Colonic mucosa (tissue), 4 donors: ENCODE data around the gene CCDC30. TPM values are rescaled to one million over a fixed set of nuclear protein-coding genes. Genes with fewer than 3 reads are reported as not detected.
"Not testable (repeated sequence)": the region's sequence is repeated elsewhere in the genome, so short reads cannot be mapped to it uniquely, and the experiment has no call there.

Source experiments
- DNase-seq: peaks from one replicate; pipeline ENCODE4 v3.0.0-alpha.2; 2020
- H3K27ac ChIP-seq: fragments of 200-600 bp; one replicate; pipeline ENCODE4 v1.8.0; 2021
- H3K27me3 ChIP-seq: fragments of 200-600 bp; one replicate; pipeline ENCODE4 v1.8.0; 2021
- H3K36me3 ChIP-seq: fragments of 200-600 bp; one replicate; pipeline ENCODE4 v1.8.0; 2021
- H3K4me1 ChIP-seq: fragments of 200-600 bp; one replicate; pipeline ENCODE4 v1.8.0; 2021; ENCODE audit warnings: mild to moderate bottlenecking
- H3K4me3 ChIP-seq: fragments of 200-600 bp; one replicate; pipeline ENCODE4 v1.8.0; 2021
- H3K9ac ChIP-seq, 2 donors: one replicate each; pipeline ENCODE4 v1.7.0; 2013; ENCODE audit warnings: control low read depth in 2 of 2, low read depth in 2 of 2, low read length in 2 of 2
- H3K9me3 ChIP-seq: fragments of 200-600 bp; one replicate; pipeline ENCODE4 v1.8.0; 2021
- CTCF ChIP-seq: fragments of 200-600 bp; IDR thresholded peaks from one replicate; pipeline ENCODE4 v1.8.0; 2022; ENCODE audit warnings: antibody characterized with exemption, mild to moderate bottlenecking
- intact Hi-C: fragments of 100-400 bp; cut with DNase I; formaldehyde crosslinking; loops from one replicate; pipeline ENCODE4 v1.14.1; 2022
- total RNA-seq, 2 donors: library from RNA; stranded (reverse); fragmentation: NEBNext Ultra II Directional in 1 of 2; extraction: Animal tissue kit (Norgen Biotek cat#: 25700) in 1 of 2; gene quantifications; one replicate each; pipeline ENCODE4 v1.2.1, GENCODE V29; 2021
- donor health status: healthy.
- donor health status: DM: no; HTN: no; CAD: no.
- donor health status: DM: no; HTN: no; CAD: no.

The CCDC30 gene
- total RNA-seq, 2 donors from 2014 or later, result 1.5 to 1.8 TPM

- H3K27ac ChIP-seq, result no peak overlapping the region
- no peaks in the 10 kb centered on the region for H3K9me3 ChIP-seq
- no peak overlapping the region for H3K9ac ChIP-seq
- no peak overlapping the region for H3K4me3 ChIP-seq
- H3K4me1 ChIP-seq, result peaks cover 10% of the 10 kb centered on the region
- no peaks in the 10 kb centered on the region for H3K27me3 ChIP-seq
- no peaks in the 10 kb centered on the region for H3K36me3 ChIP-seq
- no peak for TF ChIP-seq CTCF
- DNase-seq, result no peak
- intact Hi-C loops, result no loop called here
Measured at GRCh38 chr1:42680055-42680454, 217.0 kb downstream of the CCDC30 start.

- H3K27me3 ChIP-seq, result no peaks in the 10 kb centered on the region
- H3K9me3 ChIP-seq, result no peaks in the 10 kb centered on the region
- intact Hi-C loops, result no loop called here
- no peak for TF ChIP-seq CTCF
- H3K4me3 ChIP-seq, result peak overlapping the region; percentile 89
- H3K9ac ChIP-seq, result peak overlapping the region; percentile 47 to 82
- DNase-seq, result peak; percentile 26
- H3K36me3 ChIP-seq, result no peaks in the 10 kb centered on the region
- H3K27ac ChIP-seq, result peak overlapping the region; percentile 90
- H3K4me1 ChIP-seq, result peaks cover 14% of the 10 kb centered on the region
Measured at GRCh38 chr1:42680921-42681683, 218.0 kb downstream of the CCDC30 start.

- Histone ChIP-seq H3K27ac (peak within 1 kb of the TSS; percentile 90), H3K9me3 (no peaks in the 10 kb centered on the region), H3K9ac (peak within 1 kb of the TSS; percentile 80 to 91), H3K27me3 (no peaks in the 10 kb centered on the region), H3K4me3 (peak within 1 kb of the TSS; percentile 89), H3K36me3 (no peaks in the 10 kb centered on the region), H3K4me1 (peaks cover 21% of the 10 kb centered on the region)
- intact Hi-C loops, result no loop called here
- no peak for TF ChIP-seq CTCF
- peak; percentile 97 for DNase-seq
Measured at GRCh38 chr1:42681741-42682483, 218.8 kb downstream of the CCDC30 start, which contains the start of gene YBX1. YBX1 (plus strand) TSS chr1:42682418; CDS start chr1:42682566, 148 bp downstream.

GRCh38 chr1:42682484-42682738 lies 219.3 kb downstream of the CCDC30 start:
- H3K4me1 ChIP-seq, result peaks cover 23% of the 10 kb centered on the region
- intact Hi-C loops, DNase-seq, H3K9me3 ChIP-seq, H3K27me3 ChIP-seq, H3K36me3 ChIP-seq: not testable (repeated sequence)
- H3K27ac ChIP-seq, result peak overlapping the region; percentile 90
- peak overlapping the region; percentile 89 for H3K4me3 ChIP-seq
- H3K9ac ChIP-seq, result peak overlapping the region in 1 of 2 donors; percentile 80

- Histone ChIP-seq H3K27me3 (no peaks in the 10 kb centered on the region), H3K36me3 (no peaks in the 10 kb centered on the region), H3K4me1 (peaks cover 23% of the 10 kb centered on the region), H3K27ac (peak overlapping the region; percentile 90), H3K9ac (peak overlapping the region; percentile 80 to 91), H3K9me3 (no peaks in the 10 kb centered on the region), H3K4me3 (peak overlapping the region; percentile 89)
- peak; percentile 80 for DNase-seq
- TF ChIP-seq CTCF, result no peak
- intact Hi-C loops, result no loop called here
Measured at GRCh38 chr1:42682739-42683531, 219.8 kb downstream of the CCDC30 start.
